Measurements from ENCODE around the gene ATG4A. TPM values are rescaled to one million over a fixed set of nuclear protein-coding genes. Genes with fewer than 3 reads are reported as not detected.

The ATG4A gene
- total RNA-seq, 4 donors from 2014 or later = 3.8 to 9.1 (median 6.5) TPM

- H3K4me3 ChIP-seq (ENCODE audit: low read depth, poor library complexity, severe bottlenecking) = no peak overlapping the region
- WGBS, 2 donors = 89 to 93% methylated on average over 4 of the region's 4 CpGs
- intact Hi-C loops (cut with DNase I; ENCODE audit: low total_unique reads) = no loop called here
These were observed 80.1 kb downstream of the ATG4A start for GRCh38 chrX:108171671-108172070.

GRCh38 chrX:108173874-108174273 is 82.3 kb downstream of the ATG4A start:
- peak in 1 of 2 donors; percentile 52 for DNase-seq (ENCODE audit: low spot score in 2 of 2)
- no peak overlapping the region for H3K4me3 ChIP-seq (ENCODE audit: low read depth, poor library complexity, severe bottlenecking)
- TF ChIP-seq CTCF (IDR thresholded peaks at IDR 0.05) (no peak), POLR2A (IDR thresholded peaks at IDR 0.05) (no peak)
- 32 to 54% methylated on average over 3 of the region's 3 CpGs for WGBS, 2 donors
- intact Hi-C loops (cut with DNase I; ENCODE audit: low total_unique reads) = no loop called here

More at GRCh38 chrX:108171671-108172070, 80.1 kb downstream of the ATG4A start:
- TF ChIP-seq CTCF (IDR thresholded peaks at IDR 0.05) = no peak
- TF ChIP-seq POLR2A (IDR thresholded peaks at IDR 0.05) = no peak
- no peak for DNase-seq (ENCODE audit: low spot score in 2 of 2)

GRCh38 chrX:108177351-108178142 is 86.0 kb downstream of the ATG4A start:
- peak in 1 of 2 donors; percentile 25 for DNase-seq (ENCODE audit: low spot score in 2 of 2)
- WGBS, 2 donors = 74 to 88% methylated on average over 8 of the region's 8 CpGs
- TF ChIP-seq CTCF (IDR thresholded peaks at IDR 0.05) (no peak), POLR2A (IDR thresholded peaks at IDR 0.05) (no peak)
- H3K4me3 ChIP-seq (ENCODE audit: low read depth, poor library complexity, severe bottlenecking) = no peak overlapping the region
- intact Hi-C loops (cut with DNase I; ENCODE audit: low total_unique reads) = no loop called here

GRCh38 chrX:108178143-108178498 is 86.5 kb downstream of the ATG4A start:
- 71% methylated on average over 7 of the region's 7 CpGs for WGBS, 2 donors
- peak in 1 of 2 donors; percentile 78 for DNase-seq (ENCODE audit: low spot score in 2 of 2)
- H3K4me3 ChIP-seq (ENCODE audit: low read depth, poor library complexity, severe bottlenecking) = no peak overlapping the region
- no peak for TF ChIP-seq CTCF (IDR thresholded peaks at IDR 0.05)
- no peak for TF ChIP-seq POLR2A (IDR thresholded peaks at IDR 0.05)
- intact Hi-C loops (cut with DNase I; ENCODE audit: low total_unique reads) = no loop called here

- WGBS, 2 donors = 49 to 69% methylated on average over 4 of the region's 4 CpGs
- intact Hi-C loops (cut with DNase I; ENCODE audit: low total_unique reads) = no loop called here
- no peak for TF ChIP-seq POLR2A (IDR thresholded peaks at IDR 0.05)
- no peak for TF ChIP-seq CTCF (IDR thresholded peaks at IDR 0.05)
- DNase-seq (ENCODE audit: low spot score in 2 of 2) = no peak
- H3K4me3 ChIP-seq (ENCODE audit: low read depth, poor library complexity, severe bottlenecking) = no peak overlapping the region
These were observed 95.2 kb downstream of the ATG4A start for GRCh38 chrX:108186811-108187210.

- intact Hi-C loops (cut with DNase I; ENCODE audit: low total_unique reads) = no loop called here
- WGBS, 2 donors = 33 to 47% methylated on average over 1 of the region's 1 CpG
- no peak for TF ChIP-seq CTCF (IDR thresholded peaks at IDR 0.05)
- no peak for TF ChIP-seq POLR2A (IDR thresholded peaks at IDR 0.05)
- peak in 1 of 2 donors; percentile 25 for DNase-seq (ENCODE audit: low spot score in 2 of 2)
- no peak overlapping the region for H3K4me3 ChIP-seq (ENCODE audit: low read depth, poor library complexity, severe bottlenecking)
These were observed 106.8 kb downstream of the ATG4A start for GRCh38 chrX:108198420-108198819.
